ENCODE data around the gene RTN4IP1. TPM values are rescaled to one million over a fixed set of nuclear protein-coding genes. Genes with fewer than 3 reads are reported as not detected.

The RTN4IP1 gene
- total RNA-seq, 1 donor from 2014 or later: 9.9 TPM

GRCh38 chr6:106522562-106523250 is 106.6 kb downstream of the RTN4IP1 start:
- DNase-seq (ENCODE audit: low read depth): no peak

Other genes starting within 250 kb of the RTN4IP1 start
- gene QRSL1, start 80 bp upstream of the RTN4IP1 start, total RNA-seq: 14.2 and 14.8 TPM in 2 replicates